H54 (cell line): Measurements from ENCODE around the gene SLC25A47.

Experiments
- DNase-seq: peaks from one replicate; pipeline ENCODE4 v3.0.0; 2011; ENCODE audit warnings: low spot score, mixed read lengths; ENCODE audit not compliant: insufficient read length
- FAIRE-seq: peaks from 3 replicates; lab custom pipeline; 2011; peaks lifted over from hg19 to GRCh38; lab: Jason Lieb, UNC
- POLR2A ChIP-seq: IDR thresholded peaks from 2 replicates; pipeline ENCODE4 v1.6.1; 2011; ENCODE audit warnings: low read depth, mild to moderate bottlenecking, low read length

SLC25A47 gene

GRCh38 chr14:100317912-100318808 is 5.0 kb upstream of the SLC25A47 start:
- no peak for DNase-seq
- no peak for TF ChIP-seq POLR2A
- no peak for FAIRE-seq

GRCh38 chr14:100320157-100320856 is 2.8 kb upstream of the SLC25A47 start:
- TF ChIP-seq POLR2A: no peak
- no peak for DNase-seq
- no peak for FAIRE-seq

GRCh38 chr14:100321473-100322137 is 1.5 kb upstream of the SLC25A47 start:
- DNase-seq (no peak), FAIRE-seq (no peak)
- no peak for TF ChIP-seq POLR2A

GRCh38 chr14:100322138-100322957 is 791 bp upstream of the SLC25A47 start:
- DNase-seq: no peak
- no peak for TF ChIP-seq POLR2A
- no peak for FAIRE-seq

- FAIRE-seq (no peak), DNase-seq (no peak)
- no peak for TF ChIP-seq POLR2A
Observed at GRCh38 chr14:100323942-100324307, 786 bp downstream of the SLC25A47 start.

- DNase-seq (no peak), FAIRE-seq (no peak)
- TF ChIP-seq POLR2A: no peak
Observed at GRCh38 chr14:100325231-100325632, 2.1 kb downstream of the SLC25A47 start.

- no peak for FAIRE-seq
Observed at GRCh38 chr14:100325958-100326357, 2.8 kb downstream of the SLC25A47 start.

GRCh38 chr14:100327128-100327527 is 4.0 kb downstream of the SLC25A47 start:
- TF ChIP-seq POLR2A: no peak
- FAIRE-seq (no peak), DNase-seq (no peak)

More at GRCh38 chr14:100325958-100326357, 2.8 kb downstream of the SLC25A47 start:
- DNase-seq: no peak
- no peak for TF ChIP-seq POLR2A

GRCh38 chr14:100328495-100329163 is 5.5 kb downstream of the SLC25A47 start:
- DNase-seq (no peak), FAIRE-seq (no peak)

GRCh38 chr14:100329233-100330006 is 6.3 kb downstream of the SLC25A47 start:
- FAIRE-seq (no peak), DNase-seq (no peak)
- no peak for TF ChIP-seq POLR2A

More at GRCh38 chr14:100328495-100329163, 5.5 kb downstream of the SLC25A47 start:
- TF ChIP-seq POLR2A: no peak

GRCh38 chr14:100330007-100330344 is 6.8 kb downstream of the SLC25A47 start:
- DNase-seq (no peak), FAIRE-seq (no peak)
- no peak for TF ChIP-seq POLR2A

GRCh38 chr14:100330388-100330931 is 7.3 kb downstream of the SLC25A47 start:
- no peak for TF ChIP-seq POLR2A
- DNase-seq (no peak), FAIRE-seq (no peak)
